Adrenal gland (tissue), 5 donors: ENCODE measurements around the gene COQ7.

ENCODE experiments used
- CTCF ChIP-seq, 6 experiments: fragments of 450-650 bp in 4 of 6; fragments of 200-600 bp in 2 of 6; sonication (generic) in 1 of 6; IDR thresholded peaks; 1 replicate in 5 of 6; 2 replicates in 1 of 6; pipeline versions ENCODE4 v1.5.1 to v1.8.0; 2016 to 2021; ENCODE audit warnings: antibody characterized with exemption in 6 of 6, mild to moderate bottlenecking in 2 of 6, moderate library complexity in 1 of 6
- POLR2A ChIP-seq, 2 donors: fragments of 450-650 bp; IDR thresholded peaks; one replicate each; pipeline ENCODE4 v1.6.1; 2017; ENCODE audit warnings: antibody characterized with exemption in 2 of 2, mild to moderate bottlenecking in 2 of 2, moderate library complexity in 1 of 2
- donor health status: DM: no; HTN: no; CAD: no.

- TF ChIP-seq CTCF (IDR thresholded peaks at IDR 0.05) (no peak), POLR2A (IDR thresholded peaks at IDR 0.05) (no peak)
Measured at GRCh38 chr16:19109288-19109664, 41.9 kb downstream of the COQ7 start.
